Mononuclear cell (primary cell): ENCODE data around the gene PTGFRN. TPM values are rescaled to one million over a fixed set of nuclear protein-coding genes. Genes with fewer than 3 reads are reported as not detected.

ENCODE experiments used
- H3K27me3 ChIP-seq: 2 replicates; pipeline ENCODE4 v1.6.0; 2011; ENCODE audit warnings: low read length, control low read depth; ENCODE audit not compliant: insufficient read depth
- H3K4me1 ChIP-seq: 2 replicates; pipeline ENCODE4 v1.5.1; 2011; ENCODE audit warnings: mild to moderate bottlenecking, low read length, control low read depth; ENCODE audit not compliant: insufficient read depth
- H3K4me3 ChIP-seq: 2 replicates; pipeline ENCODE4 v1.5.1; 2011; ENCODE audit warnings: mild to moderate bottlenecking, low read length, moderate library complexity
- H3K9me3 ChIP-seq: 2 replicates; pipeline ENCODE4 v1.5.1; 2011; ENCODE audit warnings: low read depth, mild to moderate bottlenecking, control low read depth, low read length
- total RNA-seq: library from RNA; depleted of rRNA; stranded (reverse); fragments of >200 nt; gene quantifications from one replicate; pipeline ENCODE4 v1.2.3, GENCODE V29; 2012

PTGFRN gene
- total RNA-seq, 1 donor: 0.73 TPM

GRCh38 chr1:116879478-116880133 lies 30.1 kb upstream of the PTGFRN start:
- no peaks in the 10 kb centered on the region for H3K9me3 ChIP-seq
- peaks cover 5% of the 10 kb centered on the region for H3K27me3 ChIP-seq
- H3K4me3 ChIP-seq: no peak overlapping the region
- peaks cover 25% of the 10 kb centered on the region for H3K4me1 ChIP-seq

- peaks cover 5% of the 10 kb centered on the region for H3K27me3 ChIP-seq
- no peak overlapping the region for H3K4me3 ChIP-seq
- H3K4me1 ChIP-seq: peaks cover 25% of the 10 kb centered on the region
- no peaks in the 10 kb centered on the region for H3K9me3 ChIP-seq
These were observed 28.8 kb upstream of the PTGFRN start for GRCh38 chr1:116880917-116881316.

DNA sequence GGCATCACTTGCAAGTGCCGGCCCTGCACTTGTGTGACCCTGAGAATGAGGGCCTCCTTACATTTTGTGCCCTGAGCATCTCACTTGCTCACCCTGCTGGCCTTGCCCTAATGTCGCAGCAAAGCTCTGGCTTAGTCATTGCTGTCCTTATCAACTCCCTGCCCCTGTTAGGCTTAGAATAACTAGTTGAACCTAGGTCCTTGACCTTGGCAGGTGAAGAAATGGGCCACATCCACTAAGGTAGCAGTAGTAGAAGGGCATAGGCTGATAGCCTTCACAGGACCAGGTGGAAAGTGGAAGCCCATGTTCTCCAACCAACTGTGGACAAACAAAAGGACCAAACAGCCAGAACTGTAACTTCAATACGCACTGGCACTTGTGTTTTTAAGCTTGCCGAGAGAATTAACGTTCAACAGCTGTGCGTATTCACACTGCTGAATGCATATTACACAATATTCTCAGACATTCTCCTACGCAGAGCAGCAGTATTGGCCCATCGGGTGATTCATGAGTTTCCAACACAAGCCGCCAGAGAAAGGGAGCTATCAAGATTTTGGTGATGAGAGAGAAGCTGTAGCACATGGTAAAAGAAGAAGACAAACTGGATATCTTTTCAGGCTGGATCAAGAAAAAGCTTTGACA lies 27.7 kb upstream of the PTGFRN start:
- Histone ChIP-seq H3K9me3 (no peaks in the 10 kb centered on the region), H3K4me3 (no peak overlapping the region), H3K4me1 (peaks cover 25% of the 10 kb centered on the region), H3K27me3 (peaks cover 5% of the 10 kb centered on the region)

DNA sequence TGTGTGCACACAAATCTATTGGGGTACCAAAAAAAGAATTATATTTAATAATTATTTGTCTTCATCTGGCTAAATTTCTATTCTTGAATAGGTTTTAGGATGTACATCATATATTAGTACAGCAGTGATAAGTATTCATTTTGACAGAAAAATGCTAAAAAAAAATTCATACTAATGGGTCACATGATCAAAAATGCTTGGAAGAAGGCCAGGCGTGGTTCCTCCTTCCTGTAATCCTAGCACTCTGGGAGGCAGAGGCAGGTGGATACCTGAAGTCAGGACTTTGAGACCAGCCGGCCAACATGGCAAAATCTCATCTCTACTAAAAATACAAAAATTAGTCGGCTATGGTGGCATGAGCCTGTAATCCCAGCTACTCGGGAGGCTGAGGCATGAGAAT lies 26.9 kb upstream of the PTGFRN start:
- no peaks in the 10 kb centered on the region for H3K9me3 ChIP-seq
- peaks cover 17% of the 10 kb centered on the region for H3K4me1 ChIP-seq

GRCh38 chr1:116886291-116886878 lies 23.3 kb upstream of the PTGFRN start:
- Histone ChIP-seq H3K4me1 (no peaks in the 10 kb centered on the region), H3K9me3 (no peaks in the 10 kb centered on the region), H3K27me3 (no peaks in the 10 kb centered on the region), H3K4me3 (no peak overlapping the region)

More for the DNA sequence above, 26.9 kb upstream of the PTGFRN start:
- H3K27me3 ChIP-seq: no peaks in the 10 kb centered on the region
- H3K4me3 ChIP-seq: no peak overlapping the region

DNA sequence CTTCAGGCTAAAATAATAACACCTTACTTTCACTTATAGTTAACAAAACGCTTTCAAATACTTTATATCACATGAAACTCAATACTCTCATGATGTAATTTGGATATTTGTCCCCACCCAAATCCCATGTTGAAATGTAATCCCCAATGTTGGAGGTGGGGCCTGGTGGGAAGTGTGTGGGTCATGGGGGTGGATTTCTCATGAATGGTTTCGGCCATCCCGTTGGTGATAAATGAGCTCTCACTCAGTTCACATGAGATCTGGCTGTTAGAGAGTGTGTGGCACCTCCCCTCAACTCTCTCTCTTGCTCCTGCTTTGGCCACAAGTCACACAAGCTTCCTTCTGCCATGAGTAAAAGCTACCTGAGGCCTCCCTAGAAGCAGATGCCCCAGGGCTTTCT lies 22.5 kb upstream of the PTGFRN start:
- H3K4me3 ChIP-seq: no peak overlapping the region
- H3K4me1 ChIP-seq: no peaks in the 10 kb centered on the region
- H3K9me3 ChIP-seq: no peaks in the 10 kb centered on the region
- H3K27me3 ChIP-seq: no peaks in the 10 kb centered on the region

- Histone ChIP-seq H3K4me3 (no peak overlapping the region), H3K27me3 (no peaks in the 10 kb centered on the region), H3K9me3 (no peaks in the 10 kb centered on the region), H3K4me1 (no peaks in the 10 kb centered on the region)
These were observed 20.3 kb upstream of the PTGFRN start for GRCh38 chr1:116889380-116889779.

GRCh38 chr1:116891396-116892079 lies 18.2 kb upstream of the PTGFRN start:
- Histone ChIP-seq H3K9me3 (peaks cover 7% of the 10 kb centered on the region), H3K27me3 (no peaks in the 10 kb centered on the region)

GRCh38 chr1:116895073-116895472 lies 14.6 kb upstream of the PTGFRN start:
- Histone ChIP-seq H3K27me3 (no peaks in the 10 kb centered on the region), H3K4me1 (no peaks in the 10 kb centered on the region), H3K4me3 (no peak overlapping the region), H3K9me3 (peaks cover 7% of the 10 kb centered on the region)

More at GRCh38 chr1:116891396-116892079, 18.2 kb upstream of the PTGFRN start:
- no peaks in the 10 kb centered on the region for H3K4me1 ChIP-seq
- H3K4me3 ChIP-seq: no peak overlapping the region

DNA sequence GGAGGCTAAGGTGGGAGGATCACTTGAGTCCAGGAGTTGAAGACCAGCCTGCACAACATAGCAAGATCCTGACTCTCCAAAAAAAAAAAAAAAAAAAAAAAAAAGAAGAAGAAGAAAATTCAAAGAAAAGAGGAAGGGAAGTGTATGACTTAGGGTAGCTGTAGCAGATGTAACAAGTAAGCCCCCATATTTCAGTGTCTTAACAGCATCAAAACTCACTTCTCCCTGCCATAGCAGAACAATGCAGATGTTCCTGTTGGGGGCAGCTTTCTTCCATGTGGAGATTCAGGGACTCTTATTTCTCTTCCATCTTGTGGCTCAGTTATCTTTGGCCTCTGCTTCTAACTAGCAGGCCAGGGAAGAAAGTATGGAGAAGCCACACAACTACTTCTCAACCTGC lies 10.2 kb upstream of the PTGFRN start:
- H3K4me1 ChIP-seq: no peaks in the 10 kb centered on the region
- H3K9me3 ChIP-seq: peaks cover 7% of the 10 kb centered on the region
- no peaks in the 10 kb centered on the region for H3K27me3 ChIP-seq
- H3K4me3 ChIP-seq: no peak overlapping the region

DNA sequence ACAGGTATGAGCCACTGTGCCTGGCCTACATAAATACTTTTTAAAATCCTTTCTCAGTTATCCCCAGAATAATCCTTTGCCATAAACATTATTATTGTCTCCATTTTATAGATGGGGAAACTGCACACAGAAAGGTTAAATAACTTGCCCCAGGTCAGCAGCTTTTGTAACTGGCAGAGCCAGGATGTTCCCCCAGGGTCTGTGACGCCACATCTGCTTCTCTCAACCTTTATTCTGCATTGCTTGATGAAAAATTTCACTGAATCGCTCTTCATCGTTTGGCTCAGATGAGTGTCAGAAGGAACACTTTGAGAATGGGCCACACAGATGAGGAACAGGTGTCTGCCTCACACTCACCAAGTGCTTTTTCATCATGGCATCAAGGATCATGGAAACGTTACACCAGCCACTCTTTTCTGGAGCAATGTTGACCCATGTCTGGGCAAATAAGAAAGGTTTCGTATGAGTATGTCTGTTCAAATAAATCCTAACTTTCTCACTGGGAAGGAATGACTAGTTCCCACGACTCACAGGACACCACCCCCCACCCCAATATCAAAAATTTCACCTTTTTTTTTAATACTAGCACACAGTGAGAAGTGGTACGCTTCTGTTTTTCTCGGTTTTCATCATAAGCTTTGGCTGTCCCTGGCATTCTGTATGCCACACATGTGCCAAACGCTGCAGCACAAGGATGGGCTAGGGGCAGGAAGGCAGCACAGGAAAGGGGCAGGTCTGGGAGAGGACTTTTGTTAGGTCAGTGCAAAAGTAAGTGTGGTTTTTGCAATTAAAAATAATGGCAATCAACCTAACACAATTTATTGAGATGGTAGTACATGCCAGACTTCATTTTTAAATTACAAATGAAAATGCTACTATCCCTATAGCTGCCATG lies 9.0 kb upstream of the PTGFRN start:
- H3K4me1 ChIP-seq: no peaks in the 10 kb centered on the region
- H3K9me3 ChIP-seq: no peaks in the 10 kb centered on the region
- H3K27me3 ChIP-seq: no peaks in the 10 kb centered on the region
- no peak overlapping the region for H3K4me3 ChIP-seq

- H3K4me3 ChIP-seq: no peak overlapping the region
- H3K4me1 ChIP-seq: no peaks in the 10 kb centered on the region
- no peaks in the 10 kb centered on the region for H3K9me3 ChIP-seq
- no peaks in the 10 kb centered on the region for H3K27me3 ChIP-seq
These were observed 7.7 kb upstream of the PTGFRN start for GRCh38 chr1:116902027-116902426.

DNA sequence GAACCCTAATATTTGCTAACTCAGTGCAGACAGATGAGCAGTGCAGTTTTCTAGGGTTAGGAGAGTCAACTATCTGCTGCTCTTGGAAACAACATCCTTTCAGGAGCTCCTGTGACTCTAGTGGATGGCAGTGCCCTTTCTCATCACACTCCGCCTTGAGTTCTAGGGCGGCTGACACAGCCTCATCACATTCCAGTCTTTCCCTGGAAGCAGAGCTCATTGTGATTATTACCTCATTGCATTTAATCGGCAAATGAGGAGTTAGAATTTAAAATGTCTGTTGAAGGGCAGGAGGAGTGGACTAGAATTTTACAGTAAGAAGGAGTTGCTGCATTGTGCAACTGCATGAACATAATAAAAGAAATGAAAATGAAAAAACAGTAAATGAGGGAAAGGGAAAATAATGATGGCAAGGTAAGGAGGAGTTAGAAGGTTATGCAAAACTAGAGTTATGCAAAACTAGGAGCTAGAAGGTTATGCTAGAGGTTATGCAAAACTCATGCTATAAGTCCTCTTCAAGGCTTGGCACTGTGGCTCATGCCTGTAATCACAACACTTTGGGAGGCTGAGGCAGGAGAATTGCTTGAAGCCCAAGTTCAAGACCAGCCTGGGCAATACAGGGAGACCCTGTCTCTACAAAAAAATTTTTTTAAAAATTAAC lies 6.9 kb upstream of the PTGFRN start:
- Histone ChIP-seq H3K9me3 (no peaks in the 10 kb centered on the region), H3K27me3 (peaks cover 2% of the 10 kb centered on the region), H3K4me3 (no peak overlapping the region), H3K4me1 (no peaks in the 10 kb centered on the region)

GRCh38 chr1:116904791-116905320 lies 4.9 kb upstream of the PTGFRN start:
- peaks cover 15% of the 10 kb centered on the region for H3K27me3 ChIP-seq
- no peaks in the 10 kb centered on the region for H3K9me3 ChIP-seq
- H3K4me3 ChIP-seq: no peak overlapping the region
- peaks cover 4% of the 10 kb centered on the region for H3K4me1 ChIP-seq
